Measurements from ENCODE around the gene KLC1. TPM values are rescaled to one million over a fixed set of nuclear protein-coding genes. Genes with fewer than 3 reads are reported as not detected.
A peak's percentile ranks its signal among the peaks of the same experiment; 100 is the strongest.

The KLC1 gene
- total and polyA plus RNA-seq, 2 donors (not counting 1 experiment from before 2014, with no cell fraction given): 102 to 243 TPM

- Histone ChIP-seq H3K79me2 (ENCODE audit: control insufficient read depth, insufficient read depth, low read length) (peaks cover 11% of the 10 kb centered on the region), H3K9ac (ENCODE audit: low read length) (no peak overlapping the region), H3K4me1 (ENCODE audit: control insufficient read depth in 2 of 2, insufficient read depth in 2 of 2, low read length in 2 of 2) (peaks cover 52 to 61% of the 10 kb centered on the region in 2 donors), H3K9me3 (ENCODE audit: control extremely low read depth in 1 of 3, control insufficient read depth in 2 of 3, insufficient read depth in 1 of 3, low read length in 2 of 3) (no peaks in the 10 kb centered on the region), H3K36me3 (replicated peaks in 1 of 2; ENCODE audit: control extremely low read depth in 1 of 2, control insufficient read depth in 1 of 2, extremely low read depth in 1 of 2, insufficient read depth in 2 of 2, low read length in 1 of 2) (peaks cover 0 to 41% of the 10 kb centered on the region in 2 experiments), H3K4me2 (replicated peaks; ENCODE audit: low read depth, low read length, poor library complexity, severe bottlenecking) (peak overlapping the region; percentile 42), H3K4me3 (ENCODE audit: control extremely low read depth in 1 of 5, extremely low read depth in 1 of 5, insufficient read depth in 1 of 5, low read depth in 2 of 5, low read length in 4 of 5) (no peak overlapping the region), H3K27me3 (replicated peaks in 1 of 4; ENCODE audit: control extremely low read depth in 1 of 4, control insufficient read depth in 3 of 4, insufficient read depth in 4 of 4, low read length in 3 of 4) (no peaks in the 10 kb centered on the region), H2AFZ (ENCODE audit: insufficient read depth, low read depth, low read length, poor library complexity, severe bottlenecking) (no peak overlapping the region), H4K20me1 (ENCODE audit: control insufficient read depth, insufficient read depth, low read length, poor library complexity, severe bottlenecking) (peaks cover 43% of the 10 kb centered on the region), H3K27ac (ENCODE audit: low read length in 2 of 2) (peak overlapping the region; percentile 10 to 45)
- ATAC-seq (ENCODE audit: low read depth) (no peak), DNase-seq (peak; percentile 10)
- H3K9me3 Mint-ChIP-seq (ENCODE audit: insufficient read depth): no peaks in the 10 kb centered on the region
- ChIA-PET POLR2A (no interaction called here), CTCF (interaction anchor here (1.3 kb wide), 1 partner anchor 10 kb away, joined by 3 read pairs; no protein-coding TSS in a partner anchor)
- H3K27ac Mint-ChIP-seq: peak overlapping the region; percentile 77
- H3K4me3 Mint-ChIP-seq: no peak overlapping the region
- H3K27me3 Mint-ChIP-seq: no peaks in the 10 kb centered on the region
- intact Hi-C loops (cut with micrococcal nuclease): loop anchor here (5.0 kb wide), 1 partner anchor 69 kb away; the partner anchor contains the start of gene KLC1
- H3K4me1 Mint-ChIP-seq: peaks cover 62% of the 10 kb centered on the region
- TF ChIP-seq EZH2 (IDR thresholded peaks at IDR 0.05; ENCODE audit: borderline replicate concordance, insufficient read depth, low read depth, low read length, poor library complexity, severe bottlenecking): no peak
- TF ChIP-seq, protein P1, sequence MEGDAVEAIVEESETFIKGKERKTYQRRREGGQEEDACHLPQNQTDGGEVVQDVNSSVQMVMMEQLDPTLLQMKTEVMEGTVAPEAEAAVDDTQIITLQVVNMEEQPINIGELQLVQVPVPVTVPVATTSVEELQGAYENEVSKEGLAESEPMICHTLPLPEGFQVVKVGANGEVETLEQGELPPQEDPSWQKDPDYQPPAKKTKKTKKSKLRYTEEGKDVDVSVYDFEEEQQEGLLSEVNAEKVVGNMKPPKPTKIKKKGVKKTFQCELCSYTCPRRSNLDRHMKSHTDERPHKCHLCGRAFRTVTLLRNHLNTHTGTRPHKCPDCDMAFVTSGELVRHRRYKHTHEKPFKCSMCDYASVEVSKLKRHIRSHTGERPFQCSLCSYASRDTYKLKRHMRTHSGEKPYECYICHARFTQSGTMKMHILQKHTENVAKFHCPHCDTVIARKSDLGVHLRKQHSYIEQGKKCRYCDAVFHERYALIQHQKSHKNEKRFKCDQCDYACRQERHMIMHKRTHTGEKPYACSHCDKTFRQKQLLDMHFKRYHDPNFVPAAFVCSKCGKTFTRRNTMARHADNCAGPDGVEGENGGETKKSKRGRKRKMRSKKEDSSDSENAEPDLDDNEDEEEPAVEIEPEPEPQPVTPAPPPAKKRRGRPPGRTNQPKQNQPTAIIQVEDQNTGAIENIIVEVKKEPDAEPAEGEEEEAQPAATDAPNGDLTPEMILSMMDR (IDR thresholded peaks at IDR 0.05): no peak
- WGBS (ENCODE audit: insufficient coverage): 55% methylated on average over 15 of the region's 17 CpGs
Measured at GRCh38 chr14:103696466-103697071, 67.6 kb downstream of the KLC1 start.

GRCh38 chr14:103697206-103697602 lies 68.2 kb downstream of the KLC1 start:
- WGBS (ENCODE audit: insufficient coverage): 40% methylated on average over 1 of the region's 3 CpGs
- Mint-ChIP-seq H3K4me3 (no peak overlapping the region), H3K27me3 (no peaks in the 10 kb centered on the region), H3K27ac (peak overlapping the region; percentile 50), H3K4me1 (peaks cover 62% of the 10 kb centered on the region), H3K9me3 (ENCODE audit: insufficient read depth) (no peaks in the 10 kb centered on the region)
- intact Hi-C loops (cut with micrococcal nuclease): loop anchor here (5.0 kb wide), 1 partner anchor 70 kb away; the partner anchor contains the start of gene KLC1
- H2AFZ ChIP-seq (ENCODE audit: insufficient read depth, low read depth, low read length, poor library complexity, severe bottlenecking): no peak overlapping the region
- H3K4me3 ChIP-seq (ENCODE audit: control extremely low read depth in 1 of 5, extremely low read depth in 1 of 5, insufficient read depth in 1 of 5, low read depth in 2 of 5, low read length in 4 of 5): no peak overlapping the region
- POLR2A ChIA-PET: no interaction called here
- peak overlapping the region in 1 of 2 donors; percentile 10 for H3K27ac ChIP-seq (ENCODE audit: low read length in 2 of 2)
- H3K9ac ChIP-seq (ENCODE audit: low read length): no peak overlapping the region
- H3K79me2 ChIP-seq (ENCODE audit: control insufficient read depth, insufficient read depth, low read length): peaks cover 11% of the 10 kb centered on the region
- peak; percentile 12 for DNase-seq
- CTCF ChIA-PET: no interaction called here
- H3K27me3 ChIP-seq (replicated peaks in 1 of 4; ENCODE audit: control extremely low read depth in 1 of 4, control insufficient read depth in 3 of 4, insufficient read depth in 4 of 4, low read length in 3 of 4): no peaks in the 10 kb centered on the region
- no peak overlapping the region for H3K4me2 ChIP-seq (replicated peaks; ENCODE audit: low read depth, low read length, poor library complexity, severe bottlenecking)
- no peaks in the 10 kb centered on the region for H3K9me3 ChIP-seq (ENCODE audit: control extremely low read depth in 1 of 3, control insufficient read depth in 2 of 3, insufficient read depth in 1 of 3, low read length in 2 of 3)
- H4K20me1 ChIP-seq (ENCODE audit: control insufficient read depth, insufficient read depth, low read length, poor library complexity, severe bottlenecking): peaks cover 48% of the 10 kb centered on the region
- peaks cover 0 to 41% of the 10 kb centered on the region in 2 experiments for H3K36me3 ChIP-seq (replicated peaks in 1 of 2; ENCODE audit: control extremely low read depth in 1 of 2, control insufficient read depth in 1 of 2, extremely low read depth in 1 of 2, insufficient read depth in 2 of 2, low read length in 1 of 2)
- TF ChIP-seq, protein P1 (IDR thresholded peaks at IDR 0.05): no peak
- TF ChIP-seq EZH2 (IDR thresholded peaks at IDR 0.05; ENCODE audit: borderline replicate concordance, insufficient read depth, low read depth, low read length, poor library complexity, severe bottlenecking): no peak
- H3K4me1 ChIP-seq (ENCODE audit: control insufficient read depth in 2 of 2, insufficient read depth in 2 of 2, low read length in 2 of 2): peaks cover 52 to 61% of the 10 kb centered on the region in 2 donors
- ATAC-seq (ENCODE audit: low read depth): no peak

All from B cell (primary cell).